NCI-H82 (cell line): ENCODE results near the gene PIK3CA.
"Not testable (repeated sequence)": the region's sequence is repeated elsewhere in the genome, so short reads cannot be mapped to it uniquely, and the experiment has no call there.

Source experiments
- DNase-seq: peaks from one replicate; lab custom pipeline; 2025; lab: John Stamatoyannopoulos, UW

The PIK3CA gene

GRCh38 chr3:179265092-179265491, 116.9 kb downstream of the PIK3CA start:
- DNase-seq: no peak

- DNase-seq: no peak
These were observed 117.7 kb downstream of the PIK3CA start for GRCh38 chr3:179265875-179266274.

- DNase-seq: no peak
These were observed 118.6 kb downstream of the PIK3CA start for GRCh38 chr3:179266701-179267211.

GRCh38 chr3:179268400-179269051, 120.4 kb downstream of the PIK3CA start:
- DNase-seq: no peak

GRCh38 chr3:179269152-179269707, 121.1 kb downstream of the PIK3CA start:
- DNase-seq: no peak

- no peak for DNase-seq
These were observed 124.2 kb downstream of the PIK3CA start for GRCh38 chr3:179272385-179272784.

- not testable (repeated sequence) for DNase-seq
These were observed 126.3 kb downstream of the PIK3CA start for GRCh38 chr3:179274434-179274833.

- no peak for DNase-seq
These were observed 127.8 kb downstream of the PIK3CA start for GRCh38 chr3:179276001-179276400.

GRCh38 chr3:179276743-179277142, 128.6 kb downstream of the PIK3CA start:
- no peak for DNase-seq

- no peak for DNase-seq
These were observed 130.0 kb downstream of the PIK3CA start for GRCh38 chr3:179278151-179278550.

- no peak for DNase-seq
These were observed 131.0 kb downstream of the PIK3CA start for GRCh38 chr3:179278932-179279693.

- no peak for DNase-seq
These were observed 131.7 kb downstream of the PIK3CA start for GRCh38 chr3:179279837-179280236.

- no peak for DNase-seq
These were observed 133.7 kb downstream of the PIK3CA start for GRCh38 chr3:179281825-179282224.

- DNase-seq: peak; percentile 89
These were observed 138.2 kb downstream of the PIK3CA start for GRCh38 chr3:179286331-179286730.

- DNase-seq: peak; percentile 59
These were observed 140.7 kb downstream of the PIK3CA start for GRCh38 chr3:179288845-179289244.

- DNase-seq: peak; percentile 69
These were observed 141.1 kb downstream of the PIK3CA start for GRCh38 chr3:179289295-179289694.
